Neural progenitor cell (in vitro differentiated cells): ENCODE results near the gene CABP4. TPM values are rescaled to one million over a fixed set of nuclear protein-coding genes. Genes with fewer than 3 reads are reported as not detected.

ENCODE experiments used
- DNase-seq: peaks from one replicate; pipeline ENCODE4 v3.0.0-alpha.2; 2016; ENCODE audit warnings: low spot score
- H2AFZ ChIP-seq: fragments of 200-600 bp; sonication (generic); replicated peaks from 2 replicates; pipeline ENCODE4 v1.6.1; 2016; ENCODE audit warnings: antibody characterized with exemption
- H3F3A ChIP-seq: fragments of 200-600 bp; sonication (generic); 2 replicates; pipeline ENCODE4 v1.6.1; 2016; ENCODE audit warnings: antibody characterized with exemption, low read depth
- H3K27ac ChIP-seq: fragments of 200-600 bp; sonication (generic); 2 replicates; pipeline ENCODE4 v1.5.1; 2016; ENCODE audit warnings: mild to moderate bottlenecking
- H3K27me3 ChIP-seq: fragments of 200-600 bp; sonication (generic); 2 replicates; pipeline ENCODE4 v1.6.1; 2016; ENCODE audit warnings: mild to moderate bottlenecking, moderate library complexity
- H3K36me3 ChIP-seq: fragments of 200-600 bp; sonication (generic); 2 replicates; pipeline ENCODE4 v1.5.1; 2016
- H3K4me1 ChIP-seq: fragments of 200-600 bp; sonication (generic); 2 replicates; pipeline ENCODE4 v1.6.1; 2016; ENCODE audit warnings: mixed run types
- H3K4me2 ChIP-seq: fragments of 200-600 bp; sonication (generic); 2 replicates; pipeline ENCODE4 v1.6.1; 2016
- H3K4me3 ChIP-seq: fragments of 200-600 bp; sonication (generic); 2 replicates; pipeline ENCODE4 v1.5.1; 2016
- H3K79me2 ChIP-seq: fragments of 200-600 bp; sonication (generic); 2 replicates; pipeline ENCODE4 v1.6.1; 2016; ENCODE audit warnings: low read depth
- H3K9ac ChIP-seq: fragments of 200-600 bp; sonication (generic); 2 replicates; pipeline ENCODE4 v1.6.1; 2016
- H3K9me3 ChIP-seq: fragments of 200-600 bp; sonication (generic); 2 replicates; pipeline ENCODE4 v1.5.1; 2016; ENCODE audit warnings: low read depth
- H4K20me1 ChIP-seq: fragments of 200-600 bp; sonication (generic); 2 replicates; pipeline ENCODE4 v1.6.1; 2016; ENCODE audit warnings: low read depth
- H3K27ac Mint-ChIP-seq: 3 replicates; pipeline ENCODE4 v1.8.0; 2021; ENCODE audit warnings: mixed read lengths
- H3K27me3 Mint-ChIP-seq: 2 replicates; pipeline ENCODE4 v1.8.0; 2022; ENCODE audit warnings: low read depth, mild to moderate bottlenecking, inconsistent platforms, moderate library complexity, mixed read lengths; ENCODE audit not compliant: insufficient read depth
- H3K36me3 Mint-ChIP-seq: 3 replicates; pipeline ENCODE4 v1.8.0; 2021; ENCODE audit warnings: mixed read lengths
- H3K4me1 Mint-ChIP-seq: 3 replicates; pipeline ENCODE4 v1.8.0; 2021; ENCODE audit warnings: mixed read lengths
- H3K4me3 Mint-ChIP-seq: 3 replicates; pipeline ENCODE4 v1.8.0; 2021; ENCODE audit warnings: mild to moderate bottlenecking, moderate library complexity, mixed read lengths
- H3K9me3 Mint-ChIP-seq: 3 replicates; pipeline ENCODE4 v1.8.0; 2020; ENCODE audit warnings: mixed read lengths
- CTCF ChIP-seq: fragments of 200-600 bp; sonication (generic); IDR thresholded peaks from 2 replicates; pipeline ENCODE4 v1.5.1; 2017; ENCODE audit warnings: antibody characterized with exemption, mild to moderate bottlenecking
- EZH2 ChIP-seq: fragments of 200-600 bp; sonication (generic); IDR thresholded peaks from 2 replicates; pipeline ENCODE4 v1.6.1; 2017; ENCODE audit warnings: antibody characterized with exemption, mild to moderate bottlenecking, moderate library complexity
- EZH2phosphoT487 ChIP-seq: fragments of 200-600 bp; sonication (generic); IDR thresholded peaks from 2 replicates; pipeline ENCODE4 v1.6.1; 2017; ENCODE audit warnings: antibody characterized with exemption
- total RNA-seq: library from RNA; depleted of rRNA; stranded (reverse); fragments of >200 nt; gene quantifications from 2 replicates; pipeline ENCODE4 v1.2.3, GENCODE V29; 2015; ENCODE audit warnings: low replicate concordance

Gene CABP4
- total RNA-seq, 1 donor from 2014 or later: not detected

GRCh38 chr11:67505605-67506396, 50.6 kb downstream of the CABP4 start:
- Mint-ChIP-seq H3K4me1 (peaks cover 34% of the 10 kb centered on the region), H3K4me3 (peak overlapping the region; percentile 90), H3K36me3 (peaks cover 6% of the 10 kb centered on the region), H3K27ac (peak overlapping the region; percentile 10), H3K27me3 (peaks cover 12% of the 10 kb centered on the region), H3K9me3 (no peaks in the 10 kb centered on the region)
- Histone ChIP-seq H3F3A (peaks cover 41% of the 10 kb centered on the region), H4K20me1 (peaks cover 51% of the 10 kb centered on the region), H3K4me1 (peaks cover 23% of the 10 kb centered on the region), H3K4me2 (peak overlapping the region; percentile 89), H3K79me2 (peaks cover 9% of the 10 kb centered on the region), H2AFZ (no peak overlapping the region), H3K4me3 (peak overlapping the region; percentile 71), H3K9me3 (no peaks in the 10 kb centered on the region), H3K9ac (no peak overlapping the region), H3K27ac (no peak overlapping the region), H3K27me3 (peaks cover 24% of the 10 kb centered on the region), H3K36me3 (no peaks in the 10 kb centered on the region)
- TF ChIP-seq EZH2phosphoT487 (no peak), EZH2 (no peak), CTCF (peak; percentile 89)
- peak; percentile 94 for DNase-seq

GRCh38 chr11:67506426-67507051, 51.4 kb downstream of the CABP4 start:
- H3K27ac ChIP-seq: no peak overlapping the region
- H3K27ac Mint-ChIP-seq: no peak overlapping the region

GRCh38 chr11:67507242-67507863, 52.2 kb downstream of the CABP4 start:
- H3K4me1 Mint-ChIP-seq: peaks cover 34% of the 10 kb centered on the region
- TF ChIP-seq CTCF (no peak), EZH2phosphoT487 (no peak), EZH2 (no peak)
- peak; percentile 83 for DNase-seq

More at GRCh38 chr11:67506426-67507051, 51.4 kb downstream of the CABP4 start:
- H3K9me3 ChIP-seq: no peaks in the 10 kb centered on the region
- Mint-ChIP-seq H3K27me3 (peaks cover 16% of the 10 kb centered on the region), H3K36me3 (no peaks in the 10 kb centered on the region), H3K4me1 (peaks cover 34% of the 10 kb centered on the region), H3K9me3 (no peaks in the 10 kb centered on the region), H3K4me3 (peak overlapping the region; percentile 90)
- no peak for DNase-seq
- H3K79me2 ChIP-seq: peaks cover 9% of the 10 kb centered on the region
- no peak overlapping the region for H3K4me3 ChIP-seq
- TF ChIP-seq EZH2 (no peak), CTCF (no peak), EZH2phosphoT487 (no peak)
- no peak overlapping the region for H3K9ac ChIP-seq
- peaks cover 23% of the 10 kb centered on the region for H3K4me1 ChIP-seq
- no peak overlapping the region for H2AFZ ChIP-seq
- peaks cover 51% of the 10 kb centered on the region for H4K20me1 ChIP-seq
- H3F3A ChIP-seq: peaks cover 41% of the 10 kb centered on the region
- no peaks in the 10 kb centered on the region for H3K36me3 ChIP-seq
- peaks cover 31% of the 10 kb centered on the region for H3K27me3 ChIP-seq
- peak overlapping the region; percentile 83 for H3K4me2 ChIP-seq

More at GRCh38 chr11:67507242-67507863, 52.2 kb downstream of the CABP4 start:
- no peaks in the 10 kb centered on the region for H3K36me3 Mint-ChIP-seq
- Histone ChIP-seq H3K79me2 (peaks cover 9% of the 10 kb centered on the region), H3K4me1 (peaks cover 23% of the 10 kb centered on the region), H2AFZ (peak overlapping the region; percentile 30), H3K4me2 (peak overlapping the region; percentile 83), H3K9ac (peak overlapping the region; percentile 33), H3K27me3 (peaks cover 40% of the 10 kb centered on the region), H4K20me1 (peaks cover 46% of the 10 kb centered on the region), H3K9me3 (no peaks in the 10 kb centered on the region), H3K36me3 (no peaks in the 10 kb centered on the region), H3K4me3 (peak overlapping the region; percentile 72), H3F3A (peaks cover 41% of the 10 kb centered on the region), H3K27ac (no peak overlapping the region)
- H3K27me3 Mint-ChIP-seq: peaks cover 18% of the 10 kb centered on the region
- no peak overlapping the region for H3K27ac Mint-ChIP-seq
- H3K4me3 Mint-ChIP-seq: peak overlapping the region; percentile 90
- H3K9me3 Mint-ChIP-seq: no peaks in the 10 kb centered on the region
